Uterus (tissue), 4 donors: ENCODE results near the gene PSMD1. TPM values are rescaled to one million over a fixed set of nuclear protein-coding genes. Genes with fewer than 3 reads are reported as not detected.
"Not testable (repeated sequence)": the region's sequence is repeated elsewhere in the genome, so short reads cannot be mapped to it uniquely, and the experiment has no call there.

Experiments
- DNase-seq, 2 donors: peaks; one replicate each; pipeline ENCODE4 v3.0.0-alpha.2; 2019 to 2020
- H3K27ac ChIP-seq, 2 donors: fragments of 200-600 bp; sonication (generic); 1 replicate in 1 of 2; 2 replicates in 1 of 2; pipeline ENCODE4 v1.5.1; 2016 to 2018
- H3K27me3 ChIP-seq, 2 donors: fragments of 200-600 bp; sonication (generic); one replicate each; pipeline ENCODE4 v1.5.1; 2018 to 2019; ENCODE audit warnings: control low read depth in 1 of 2
- H3K36me3 ChIP-seq, 2 donors: fragments of 200-600 bp; sonication (generic); one replicate each; pipeline ENCODE4 v1.5.1; 2019; ENCODE audit warnings: control low read depth in 1 of 2
- H3K4me1 ChIP-seq, 2 donors: fragments of 200-600 bp; sonication (generic); one replicate each; pipeline ENCODE4 v1.5.1; 2018 to 2019; ENCODE audit warnings: control low read depth in 1 of 2
- H3K4me3 ChIP-seq, 2 donors: fragments of 200-600 bp; sonication (generic); 1 replicate in 1 of 2; 2 replicates in 1 of 2; pipeline ENCODE4 v1.5.1; 2018 to 2019; ENCODE audit warnings: mild to moderate bottlenecking in 1 of 2
- H3K9me3 ChIP-seq, 2 donors: fragments of 200-600 bp; sonication (generic); one replicate each; pipeline ENCODE4 v1.5.1; 2019; ENCODE audit warnings: control low read depth in 1 of 2
- POLR2A ChIP-seq, 2 donors: fragments of 450-650 bp; IDR thresholded peaks; one replicate each; pipeline ENCODE4 v1.6.1; 2016; ENCODE audit warnings: antibody characterized with exemption in 2 of 2, mild to moderate bottlenecking in 1 of 2, moderate library complexity in 1 of 2
- intact Hi-C: fragments of 100-400 bp; cut with DNase I; formaldehyde crosslinking; loops from one replicate; pipeline ENCODE4 v1.15.1; 2023; ENCODE audit warnings: low total_unique reads
- total RNA-seq, 4 donors: library from RNA; depleted of rRNA in 3 of 4; stranded (reverse); fragments of >200 nt in 3 of 4; gene quantifications; one replicate each; pipeline versions ENCODE4 v1.1.0 to v1.2.4, GENCODE V29; 2014 to 2023
- TF ChIP-seq, protein P1 (sequence below), 4 experiments: fragments of 200-600 bp in 2 of 4; fragments of 450-650 bp in 2 of 4; sonication (generic) in 2 of 4; IDR thresholded peaks; one replicate each; pipeline ENCODE4 v1.5.1; 2016 to 2019; ENCODE audit warnings: antibody characterized with exemption in 4 of 4, mild to moderate bottlenecking in 2 of 4, moderate library complexity in 1 of 4
- donor health status: DM: yes; HTN: yes; CAD: no.

Gene PSMD1
- total RNA-seq, 4 donors from 2014 or later = 54.4 to 96.6 (median 68.6) TPM

DNA sequence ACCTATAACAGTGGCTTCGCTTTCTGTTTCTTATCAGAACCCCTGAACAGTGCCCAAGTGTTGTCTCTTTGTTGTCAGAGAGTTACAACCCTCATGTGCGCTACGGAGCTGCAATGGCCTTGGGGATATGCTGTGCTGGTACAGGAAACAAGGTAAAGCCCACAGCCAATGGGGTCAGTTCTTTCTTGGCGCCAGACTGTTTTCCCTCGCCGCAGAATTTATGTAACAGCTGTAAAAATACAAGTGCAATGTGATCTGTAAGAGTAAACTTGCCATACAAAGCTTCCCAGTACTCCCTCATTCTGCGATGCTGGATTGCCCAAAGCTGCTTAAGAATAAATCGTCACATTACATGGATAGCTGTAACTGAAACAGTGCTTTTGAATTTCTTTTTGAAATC is 82.0 kb downstream of the PSMD1 start:
- no peak for TF ChIP-seq POLR2A (IDR thresholded peaks at IDR 0.05)
- TF ChIP-seq, protein P1, sequence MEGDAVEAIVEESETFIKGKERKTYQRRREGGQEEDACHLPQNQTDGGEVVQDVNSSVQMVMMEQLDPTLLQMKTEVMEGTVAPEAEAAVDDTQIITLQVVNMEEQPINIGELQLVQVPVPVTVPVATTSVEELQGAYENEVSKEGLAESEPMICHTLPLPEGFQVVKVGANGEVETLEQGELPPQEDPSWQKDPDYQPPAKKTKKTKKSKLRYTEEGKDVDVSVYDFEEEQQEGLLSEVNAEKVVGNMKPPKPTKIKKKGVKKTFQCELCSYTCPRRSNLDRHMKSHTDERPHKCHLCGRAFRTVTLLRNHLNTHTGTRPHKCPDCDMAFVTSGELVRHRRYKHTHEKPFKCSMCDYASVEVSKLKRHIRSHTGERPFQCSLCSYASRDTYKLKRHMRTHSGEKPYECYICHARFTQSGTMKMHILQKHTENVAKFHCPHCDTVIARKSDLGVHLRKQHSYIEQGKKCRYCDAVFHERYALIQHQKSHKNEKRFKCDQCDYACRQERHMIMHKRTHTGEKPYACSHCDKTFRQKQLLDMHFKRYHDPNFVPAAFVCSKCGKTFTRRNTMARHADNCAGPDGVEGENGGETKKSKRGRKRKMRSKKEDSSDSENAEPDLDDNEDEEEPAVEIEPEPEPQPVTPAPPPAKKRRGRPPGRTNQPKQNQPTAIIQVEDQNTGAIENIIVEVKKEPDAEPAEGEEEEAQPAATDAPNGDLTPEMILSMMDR (IDR thresholded peaks at IDR 0.05) = no peak
- no peak for DNase-seq
- intact Hi-C loops = no loop called here

DNA sequence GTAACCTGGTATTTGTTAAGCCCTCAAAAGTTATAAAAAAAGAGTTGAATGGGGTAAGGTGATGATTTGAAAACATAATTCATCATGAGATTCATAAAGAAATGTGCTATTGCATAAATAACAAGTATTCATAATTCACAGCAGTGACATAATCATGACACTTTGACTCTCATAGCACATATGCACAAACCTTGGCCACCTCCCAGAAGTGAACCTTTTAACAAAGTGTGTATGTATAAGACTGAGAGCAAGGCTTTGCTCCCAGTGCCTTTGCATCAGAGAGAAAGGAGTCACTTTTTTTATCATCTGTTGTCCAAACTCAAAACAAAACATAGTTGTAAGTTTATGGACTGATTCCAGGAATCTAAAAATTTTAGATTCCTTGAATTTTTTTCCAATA is 83.1 kb downstream of the PSMD1 start:
- H3K36me3 ChIP-seq = no peaks in the 10 kb centered on the region
- no peaks in the 10 kb centered on the region for H3K9me3 ChIP-seq
- H3K27me3 ChIP-seq = no peaks in the 10 kb centered on the region
- no peak for DNase-seq
- no peaks in the 10 kb centered on the region for H3K4me1 ChIP-seq
- TF ChIP-seq, protein P1 (IDR thresholded peaks at IDR 0.05) = no peak
- no peak for TF ChIP-seq POLR2A (IDR thresholded peaks at IDR 0.05)
- H3K27ac ChIP-seq = no peak overlapping the region
- H3K4me3 ChIP-seq = no peak overlapping the region
- intact Hi-C loops = no loop called here

More for the DNA sequence above, 82.0 kb downstream of the PSMD1 start:
- H3K4me1 ChIP-seq = no peaks in the 10 kb centered on the region
- peak overlapping the region; percentile 33 to 70 for H3K27ac ChIP-seq
- H3K4me3 ChIP-seq = no peak overlapping the region
- no peaks in the 10 kb centered on the region for H3K9me3 ChIP-seq
- H3K27me3 ChIP-seq = no peaks in the 10 kb centered on the region
- H3K36me3 ChIP-seq = no peaks in the 10 kb centered on the region

DNA sequence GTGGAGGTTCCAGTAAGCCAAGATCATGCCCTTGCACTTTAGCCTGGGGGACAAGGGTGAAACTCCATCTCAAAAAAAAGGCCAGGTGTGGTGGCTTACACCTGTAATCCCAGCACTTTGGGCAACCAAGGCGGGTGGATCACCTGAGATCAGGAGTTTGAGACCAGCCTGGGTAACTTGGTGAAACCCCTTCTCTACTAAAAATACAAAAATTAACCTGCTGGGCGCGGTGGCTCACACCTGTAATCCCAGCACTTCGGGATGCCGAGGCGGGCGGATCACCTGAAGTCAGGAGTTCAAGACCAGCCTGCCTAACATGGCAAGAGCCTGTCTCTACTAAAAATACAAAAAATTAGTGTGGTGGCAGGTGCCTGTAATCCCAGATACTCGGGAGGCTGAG is 84.1 kb downstream of the PSMD1 start:
- H3K9me3 ChIP-seq, H3K4me3 ChIP-seq, H3K27ac ChIP-seq, intact Hi-C loops, H3K36me3 ChIP-seq, H3K4me1 ChIP-seq, DNase-seq, H3K27me3 ChIP-seq: not testable (repeated sequence)

DNA sequence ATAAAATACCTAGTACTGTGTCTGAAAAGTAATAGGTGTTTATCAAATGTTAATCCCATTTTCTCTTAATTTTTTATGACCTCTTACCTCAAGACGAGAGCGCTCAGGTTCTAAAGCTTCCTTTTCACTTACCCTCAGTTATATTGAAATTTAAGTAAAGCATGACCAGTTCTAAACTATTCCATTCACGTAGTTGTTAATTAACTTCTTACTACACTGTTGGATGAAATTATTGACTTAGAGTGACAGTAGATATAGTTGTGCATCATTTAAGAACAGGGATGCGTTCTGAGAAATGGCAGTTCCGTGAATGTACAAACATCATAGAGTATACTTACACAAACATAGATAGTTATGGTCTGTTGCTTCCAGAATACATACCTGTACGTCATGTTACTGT is 88.2 kb downstream of the PSMD1 start:
- no peak for TF ChIP-seq POLR2A (IDR thresholded peaks at IDR 0.05)
- TF ChIP-seq, protein P1 (IDR thresholded peaks at IDR 0.05) = no peak
- Histone ChIP-seq H3K36me3 (no peaks in the 10 kb centered on the region), H3K27me3 (no peaks in the 10 kb centered on the region), H3K27ac (no peak overlapping the region), H3K4me1 (no peaks in the 10 kb centered on the region), H3K9me3 (no peaks in the 10 kb centered on the region), H3K4me3 (no peak overlapping the region)
- no peak for DNase-seq
- intact Hi-C loops = no loop called here

DNA sequence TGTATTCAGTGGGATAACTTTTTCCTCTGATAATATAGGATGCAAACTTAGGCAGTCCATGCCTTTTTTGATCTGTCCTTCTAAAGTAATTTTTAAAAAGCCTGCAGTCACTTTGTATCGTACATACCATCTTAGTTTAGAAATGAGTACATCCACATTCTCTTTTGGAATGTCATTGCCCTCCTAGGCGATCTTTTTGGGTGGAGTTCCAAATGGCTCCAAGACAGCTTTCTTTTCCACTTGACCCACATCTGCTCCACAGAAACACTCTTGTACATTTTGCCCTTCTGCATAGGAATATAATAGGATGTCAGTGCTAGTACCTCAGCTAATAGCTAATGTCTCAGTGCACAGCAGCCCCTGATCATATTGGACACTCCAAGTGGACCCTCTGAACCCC is 90.0 kb downstream of the PSMD1 start:
- no peaks in the 10 kb centered on the region for H3K36me3 ChIP-seq
- no peak for DNase-seq
- no peak overlapping the region for H3K27ac ChIP-seq
- no peaks in the 10 kb centered on the region for H3K9me3 ChIP-seq
- no peak for TF ChIP-seq POLR2A (IDR thresholded peaks at IDR 0.05)
- TF ChIP-seq, protein P1 (IDR thresholded peaks at IDR 0.05) = no peak
- no peak overlapping the region for H3K4me3 ChIP-seq
- H3K4me1 ChIP-seq = no peaks in the 10 kb centered on the region
- intact Hi-C loops = no loop called here
- no peaks in the 10 kb centered on the region for H3K27me3 ChIP-seq
